Left renal pelvis (tissue), 4 donors: ENCODE results near the gene RIT1. TPM values are rescaled to one million over a fixed set of nuclear protein-coding genes. Genes with fewer than 3 reads are reported as not detected.
A peak's percentile ranks its signal among the peaks of the same experiment; 100 is the strongest.

Experiments
- DNase-seq, 4 donors: peaks; one replicate each; pipeline ENCODE4 v3.0.0-alpha.2; 2013; ENCODE audit warnings: low read depth in 4 of 4, low spot score in 3 of 4
- polyA plus RNA-seq, 4 donors: library from polyadenylated mRNA; unstranded; fragments of 120-200 nt; gene quantifications; one replicate each; pipeline ENCODE4 v1.2.1, GENCODE V29; 2013; ENCODE audit not compliant: insufficient read length in 4 of 4

The RIT1 gene
- polyA plus RNA-seq, 4 donors, result 28.8 to 52.5 (median 47.8) TPM

- DNase-seq, result peak in 3 of 4 donors; percentile 48 to 74 (median 70)
These were observed 51.0 kb downstream of the RIT1 start for GRCh38 chr1:155859881-155860871.

DNA sequence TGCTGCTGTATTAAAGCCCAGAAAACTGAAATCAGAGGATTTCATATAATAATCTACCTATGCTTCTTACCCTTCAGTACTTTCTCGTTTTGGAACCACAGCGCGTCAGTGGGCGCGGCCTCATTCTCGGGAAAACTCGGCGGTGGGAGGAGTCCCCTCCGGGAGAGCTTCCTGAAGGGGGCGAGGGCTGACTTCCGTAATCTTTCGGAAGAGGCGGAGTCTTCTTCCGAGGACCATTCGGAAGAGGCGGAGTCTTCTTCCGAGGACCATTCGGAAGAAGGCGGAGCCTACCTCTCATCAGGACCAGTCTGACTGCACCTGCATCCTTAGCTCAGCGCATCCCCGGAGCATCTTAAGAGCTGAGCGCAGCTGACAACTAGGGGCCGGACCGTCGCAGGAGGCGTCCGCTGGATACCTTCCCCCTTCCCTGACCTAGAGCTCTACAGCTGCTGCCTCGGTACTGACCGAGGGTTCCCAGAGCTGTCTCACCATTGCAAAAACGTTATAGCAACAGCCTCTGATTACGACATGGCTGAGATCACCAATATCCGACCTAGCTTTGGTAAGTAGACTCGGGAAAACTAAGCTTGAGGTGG, 51.8 kb downstream of the RIT1 start, which contains the start of gene SYT11:
SYT11 (plus strand) TSS at position 334 of the 596 bp plus-strand sequence; CDS start at position 529, 195 bp downstream.
- peak; percentile 93 to 95 (median 94) for DNase-seq

- peak in 1 of 4 donors; percentile 22 for DNase-seq
These were observed 52.3 kb downstream of the RIT1 start for GRCh38 chr1:155858800-155859233.

- DNase-seq, result peak in 3 of 4 donors; percentile 79 to 89 (median 81)
These were observed 53.9 kb downstream of the RIT1 start, which contains the start of gene GON4L for GRCh38 chr1:155856975-155857930. Gene GON4L, minus strand, starts transcription at chr1:155857214. Its CDS starts 3,434 bp downstream, at chr1:155853780.

DNA sequence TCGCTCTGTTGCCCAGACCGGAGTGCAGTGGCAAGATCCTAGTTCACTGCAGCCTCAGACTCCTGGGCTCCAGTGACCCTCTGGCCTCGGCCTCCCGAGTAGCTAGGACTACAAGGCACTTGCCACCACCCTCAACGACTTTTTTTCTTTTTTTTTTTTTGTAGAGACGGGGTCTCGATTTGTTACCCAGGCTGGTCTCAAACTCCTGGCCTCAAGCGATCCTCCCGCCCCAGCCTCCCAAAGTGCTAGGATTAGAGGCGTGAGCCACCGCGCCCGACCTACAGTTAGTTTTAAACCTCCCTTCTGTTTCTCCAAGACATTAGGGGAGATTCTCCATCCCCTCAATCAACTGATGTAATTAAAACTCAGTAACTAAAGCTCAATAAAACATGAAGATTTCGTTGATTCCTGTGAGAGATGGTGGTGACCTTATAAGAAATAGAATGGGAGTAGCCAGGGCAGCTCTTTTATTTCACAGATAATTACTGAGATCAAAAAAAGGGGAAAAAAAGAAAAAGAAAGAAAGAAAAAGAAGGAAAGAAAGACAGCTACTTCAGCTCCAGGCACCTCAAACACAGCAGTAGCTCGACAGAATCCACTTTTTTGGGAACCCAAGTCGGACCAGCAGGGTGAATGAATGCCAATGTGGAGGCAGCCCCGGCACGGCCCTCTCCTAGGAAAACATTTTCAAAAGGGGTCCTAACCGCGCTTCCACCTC, 54.7 kb downstream of the RIT1 start:
- DNase-seq, result no peak

DNA sequence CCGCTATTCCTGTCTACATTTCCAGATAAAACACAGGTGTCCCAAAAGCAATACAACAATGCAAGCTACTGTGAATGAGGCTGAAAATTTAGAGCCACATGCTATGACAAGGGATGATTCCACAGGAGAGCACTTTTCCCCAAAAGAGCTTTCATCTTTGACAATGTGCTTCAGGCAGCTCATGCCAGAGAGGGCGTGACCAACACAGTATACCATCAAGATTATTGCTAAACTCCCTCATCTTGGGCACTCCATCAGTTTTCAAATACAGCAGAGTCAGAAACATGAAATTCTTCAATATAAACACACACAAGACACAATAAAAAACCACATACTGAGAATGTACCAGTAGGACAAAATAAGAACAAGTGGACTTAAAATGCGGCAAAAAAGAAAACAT, 60.8 kb downstream of the RIT1 start:
- DNase-seq, result no peak

DNA sequence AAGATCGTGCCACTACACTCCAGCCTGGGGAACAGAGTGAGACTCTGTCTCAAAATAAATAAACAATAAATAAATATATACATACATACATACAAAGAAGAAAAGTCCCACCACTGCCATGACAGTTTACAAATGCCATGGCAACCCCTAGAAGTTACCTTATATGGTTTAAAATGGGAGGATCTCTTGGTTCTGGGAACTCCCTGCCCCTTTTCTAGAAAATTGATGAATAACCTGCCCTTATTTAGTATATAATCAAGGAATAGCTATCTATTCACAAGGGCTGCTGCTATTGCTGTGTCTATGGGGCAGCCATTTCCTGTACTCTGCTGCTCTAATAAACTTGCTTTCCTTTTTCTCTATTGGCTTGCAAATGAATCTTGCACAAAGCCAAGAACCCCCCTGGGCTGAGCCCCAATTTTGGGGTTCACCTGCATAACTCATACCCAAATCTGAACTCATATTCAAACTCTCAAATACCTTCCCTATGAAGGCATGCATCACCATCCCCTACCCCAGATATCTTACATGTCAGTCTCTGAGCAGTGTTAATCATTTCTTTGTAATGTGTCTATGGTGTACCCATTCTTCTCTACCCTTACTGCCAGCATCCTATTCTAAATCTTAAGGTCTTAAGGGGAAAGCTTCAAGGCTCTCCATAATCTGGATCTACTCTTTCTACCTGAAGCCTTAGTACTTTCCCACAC, 63.2 kb downstream of the RIT1 start:
- no peak for DNase-seq

Other genes with a start within 250 kb of the RIT1 start
- gene YY1AP1, start 222.6 kb downstream of the RIT1 start, polyA plus RNA-seq, result 10 to 100 TPM; 72.6 to 79.6 (median 76.8) TPM
- gene DAP3, start 222.3 kb downstream of the RIT1 start, polyA plus RNA-seq, result 100 to 1,000 TPM in 3 of 4 donors, 10 to 100 TPM in 1; 92.2 to 132 (median 123) TPM
- 10 to 100 TPM; 42.3 to 58.1 (median 47.3) TPM for gene GON4L, start 54.1 kb downstream of the RIT1 start, polyA plus RNA-seq
- 10 to 100 TPM; 14.3 to 24.3 (median 19.0) TPM for gene SYT11, start 51.8 kb downstream of the RIT1 start, polyA plus RNA-seq
- 10 to 100 TPM; 36.0 to 80.9 (median 53.2) TPM for gene KHDC4, start 23.1 kb upstream of the RIT1 start, polyA plus RNA-seq
- under 1 TPM in 2 of 4 donors, not detected in 2; 0.13 to 0.14 TPM for gene RXFP4, start 30.3 kb upstream of the RIT1 start, polyA plus RNA-seq
- gene ARHGEF2, start 67.2 kb upstream of the RIT1 start, polyA plus RNA-seq, result 10 to 100 TPM; 77.1 to 88.9 (median 82.7) TPM
- 100 to 1,000 TPM; 353 to 473 (median 417) TPM for gene SSR2, start 109.6 kb upstream of the RIT1 start, polyA plus RNA-seq
- 10 to 100 TPM; 38.3 to 61.2 (median 51.5) TPM for gene UBQLN4, start 142.4 kb upstream of the RIT1 start, polyA plus RNA-seq
- 10 to 100 TPM; 35.2 to 69.7 (median 51.8) TPM for gene LAMTOR2, start 143.4 kb upstream of the RIT1 start, polyA plus RNA-seq
- gene RAB25, start 149.8 kb upstream of the RIT1 start, polyA plus RNA-seq, result 10 to 100 TPM in 3 of 4 donors, 1 to 10 TPM in 1; 1.7 to 66.2 (median 52.7) TPM
- gene MEX3A, start 171.1 kb upstream of the RIT1 start, polyA plus RNA-seq, result 10 to 100 TPM; 40.9 to 46.9 (median 45.0) TPM
- 100 to 1,000 TPM in 2 of 4 donors, 10 to 100 TPM in 2; 94.5 to 161 (median 104) TPM for gene LMNA, start 203.4 kb upstream of the RIT1 start, polyA plus RNA-seq
- gene SEMA4A, start 242.2 kb upstream of the RIT1 start, polyA plus RNA-seq, result 10 to 100 TPM in 3 of 4 donors, 1 to 10 TPM in 1; 2.5 to 26.8 (median 22.4) TPM